CD4-positive, alpha-beta T cell treated with Interleukin-12 subunit alpha and Interleukin-12 subunit beta, for 1 hour (primary cell): ENCODE data around the gene SHISA4.
"Not testable (repeated sequence)": the region's sequence is repeated elsewhere in the genome, so short reads cannot be mapped to it uniquely, and the experiment has no call there.

Source experiments
- DNase-seq: peaks from one replicate; pipeline ENCODE4 v3.0.0-alpha.2; 2020

The SHISA4 gene

DNA sequence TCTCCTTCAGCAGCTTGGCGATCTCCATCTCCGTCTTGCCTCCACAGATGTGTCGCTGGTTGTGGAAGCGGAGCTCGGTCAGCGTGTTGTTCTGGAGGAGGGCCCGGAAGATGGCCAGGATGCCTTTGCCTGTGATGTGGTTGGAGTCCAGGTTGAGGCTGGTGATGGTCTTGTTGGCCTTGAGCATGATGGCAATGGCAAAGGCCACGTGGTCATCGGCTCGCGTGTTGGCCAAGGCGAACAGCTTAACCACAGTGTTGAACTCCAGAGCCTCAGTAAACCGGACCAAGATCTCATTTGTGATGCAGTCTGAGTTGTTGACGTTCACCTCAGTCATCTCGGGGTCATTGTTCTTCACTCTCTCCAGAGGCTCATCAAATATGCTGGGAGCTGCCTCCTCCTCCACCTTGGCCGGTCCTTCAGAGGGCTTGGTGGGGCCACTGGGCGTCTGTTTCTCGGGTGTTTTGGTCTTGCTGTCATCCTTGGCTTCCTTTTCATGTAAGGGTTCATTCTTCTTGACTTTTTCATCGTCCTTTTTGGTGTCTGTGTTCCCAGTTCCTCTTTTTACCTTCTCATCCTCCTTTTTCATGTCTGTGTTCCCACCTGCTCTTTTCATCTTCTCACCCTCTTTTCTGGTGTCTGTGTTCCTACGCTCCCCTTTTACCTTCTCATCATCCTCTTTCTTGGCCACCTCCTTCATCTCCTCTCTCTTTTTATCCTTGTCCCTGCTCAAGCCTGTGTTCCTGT, 11.2 kb downstream of the SHISA4 start:
- no peak for DNase-seq

DNA sequence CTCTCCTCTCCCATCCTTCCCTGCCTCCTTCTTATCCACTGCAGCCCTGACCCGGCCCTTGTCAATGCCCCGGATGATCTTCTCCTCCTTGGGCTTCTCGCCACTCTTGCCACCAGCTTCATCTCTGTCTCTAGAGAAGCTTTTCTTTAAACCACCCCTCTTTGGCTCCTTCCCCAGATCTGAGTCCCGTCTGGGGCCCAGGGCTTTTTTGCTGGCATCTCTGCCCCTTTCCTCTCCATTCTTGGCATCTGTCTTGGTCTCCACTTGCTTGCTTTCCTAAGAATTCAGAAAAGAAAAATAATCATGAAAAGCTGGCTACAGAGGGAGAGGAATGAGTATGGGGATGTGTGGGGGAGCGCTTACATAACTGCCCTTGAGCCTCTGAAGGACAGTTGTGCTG, 11.8 kb downstream of the SHISA4 start:
- DNase-seq: no peak

DNA sequence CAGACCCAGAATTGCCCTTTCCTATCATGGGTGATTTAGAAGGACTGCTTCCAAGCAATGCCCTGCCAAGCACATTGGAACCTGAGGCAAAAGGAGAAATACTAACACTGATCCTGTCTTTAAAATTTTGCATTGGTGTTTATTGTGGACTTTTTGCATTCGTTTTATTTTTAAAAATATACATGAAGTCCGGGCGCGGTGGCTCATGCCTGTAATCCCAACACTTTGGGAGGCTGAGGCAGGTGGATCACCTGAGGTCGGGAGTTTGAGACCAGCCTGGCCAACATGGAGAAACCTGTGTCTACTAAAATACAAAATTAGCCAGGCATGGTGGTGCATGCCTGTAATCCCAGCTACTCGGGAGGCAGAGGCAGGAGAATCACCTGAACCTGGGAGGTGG, 12.3 kb downstream of the SHISA4 start:
- not testable (repeated sequence) for DNase-seq

DNA sequence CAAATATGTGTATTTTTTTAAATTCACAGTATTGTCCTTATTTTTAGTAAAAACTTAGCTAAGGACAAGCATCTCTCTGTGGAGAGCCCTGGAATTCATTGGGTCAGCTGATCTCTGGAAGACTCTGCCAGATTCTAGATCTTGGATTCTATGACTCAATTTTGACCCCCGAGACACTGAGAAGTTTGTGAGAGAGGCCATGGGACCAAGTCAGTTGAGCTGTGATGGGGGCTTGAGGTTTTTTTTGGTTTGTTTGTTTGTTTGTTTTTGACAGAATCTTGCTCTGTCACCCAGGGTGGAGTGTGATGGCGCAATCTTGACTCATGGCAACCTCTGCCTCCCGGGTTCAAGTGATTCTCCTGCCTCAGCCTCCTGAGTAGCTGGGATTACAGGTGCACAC, 13.5 kb downstream of the SHISA4 start:
- DNase-seq: no peak

DNA sequence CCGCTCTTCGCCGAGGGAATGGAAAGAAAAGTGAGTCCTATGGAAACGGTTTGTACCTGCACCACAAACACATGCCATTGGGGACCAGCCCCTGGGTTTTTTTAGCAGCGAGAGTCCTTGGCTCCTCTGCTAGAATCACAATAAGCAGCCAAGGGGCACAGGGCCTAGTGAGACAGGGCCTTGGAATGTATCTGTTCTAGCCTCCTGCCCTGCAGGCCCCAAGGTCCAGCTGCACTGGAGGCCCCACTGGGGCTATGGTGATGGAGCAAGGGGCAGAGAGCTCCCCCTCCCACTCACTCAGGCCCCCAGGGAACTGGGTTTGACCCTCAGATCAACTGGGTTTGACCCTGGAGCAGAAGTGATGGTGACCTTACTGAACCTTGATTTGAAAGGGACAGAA, 14.4 kb downstream of the SHISA4 start:
- no peak for DNase-seq

DNA sequence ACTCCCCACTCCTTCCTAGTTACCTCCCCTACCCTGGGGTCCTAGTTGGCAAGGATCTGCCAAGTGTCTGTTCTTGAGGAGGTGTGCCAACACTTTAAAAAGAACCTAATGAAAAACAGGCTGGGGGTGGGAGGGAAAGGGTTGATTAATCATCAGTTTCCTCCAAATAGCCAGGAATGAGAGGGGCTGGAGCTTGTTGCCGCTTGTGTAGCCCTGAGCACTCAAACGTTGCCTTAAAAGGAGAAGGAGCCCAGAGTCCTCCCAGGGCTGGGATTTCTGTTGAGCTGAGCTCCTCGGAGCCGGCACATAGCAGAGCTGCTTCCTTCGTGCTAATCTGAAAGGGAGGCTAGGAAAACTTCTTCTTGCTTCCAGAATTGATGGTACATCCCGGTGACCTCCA, 15.9 kb downstream of the SHISA4 start:
- no peak for DNase-seq

DNA sequence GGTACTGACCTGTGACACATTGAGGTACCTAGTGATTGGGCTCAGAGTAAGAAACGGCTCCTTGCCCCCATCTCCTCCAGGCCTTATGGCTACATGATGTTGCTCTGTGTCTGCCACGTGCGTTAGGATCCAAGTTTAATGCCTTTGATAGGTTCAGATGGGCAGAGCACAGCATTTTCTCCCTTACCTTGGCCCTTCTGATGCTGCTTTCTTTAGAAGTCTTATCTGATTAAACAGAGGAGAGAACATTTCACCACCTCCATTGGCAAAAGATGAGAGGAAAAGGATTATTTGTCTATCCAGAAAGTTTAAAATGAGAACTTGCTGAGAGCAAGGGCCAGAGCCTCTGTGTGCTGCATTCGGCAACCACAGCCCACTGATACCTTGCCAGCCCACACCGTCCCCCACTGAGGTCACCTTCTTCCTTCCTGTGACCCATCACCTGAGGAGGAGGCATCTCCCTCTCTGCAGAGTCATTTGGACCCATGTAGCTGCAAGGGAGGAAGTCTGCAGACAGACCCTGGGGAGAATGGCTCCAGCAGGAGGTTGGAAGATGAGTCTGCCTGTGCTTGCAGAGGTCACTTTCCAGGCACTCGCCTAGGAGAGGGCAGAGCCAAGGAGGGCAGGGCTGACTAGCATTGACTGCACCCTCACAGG, 16.7 kb downstream of the SHISA4 start:
- DNase-seq: no peak

DNA sequence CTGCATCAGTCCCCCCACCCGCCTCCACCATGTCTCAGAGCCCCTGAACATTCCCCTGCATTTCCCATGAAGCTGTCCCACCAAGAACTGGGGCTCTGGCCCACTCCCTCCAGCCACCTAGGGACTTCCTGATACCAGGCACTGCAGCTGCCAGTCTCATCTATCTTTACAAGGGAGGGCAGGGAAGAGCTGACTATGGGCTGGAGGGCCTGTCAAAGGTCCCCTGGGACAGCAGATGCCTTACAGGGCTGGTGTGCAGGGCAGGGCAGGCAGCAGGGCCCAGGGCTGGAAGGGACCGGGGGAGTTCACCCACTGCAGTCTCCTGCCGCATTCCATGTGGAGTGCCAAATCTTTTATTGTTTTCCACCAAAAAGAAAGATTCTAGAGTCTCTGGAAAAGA, 17.6 kb downstream of the SHISA4 start:
- DNase-seq: no peak

DNA sequence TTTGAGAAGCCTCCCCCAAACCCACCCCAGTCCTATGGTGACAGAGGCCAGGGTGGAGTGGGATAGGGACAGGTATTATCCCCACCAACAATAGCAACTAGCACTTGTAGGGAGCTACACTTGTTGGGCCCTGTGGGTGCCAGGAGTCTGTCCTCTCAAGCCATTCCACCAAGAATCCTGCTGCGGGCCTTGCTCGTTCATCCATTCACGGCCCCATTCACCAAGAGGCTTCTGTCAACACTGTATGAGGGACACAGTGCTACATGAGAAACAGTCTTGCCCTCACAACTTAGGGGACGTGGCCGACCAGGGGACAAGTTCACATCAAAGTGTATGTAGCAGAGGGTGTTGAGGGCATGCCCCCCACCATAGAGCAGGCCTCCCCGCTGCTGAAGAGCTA, 18.9 kb downstream of the SHISA4 start:
- no peak for DNase-seq

DNA sequence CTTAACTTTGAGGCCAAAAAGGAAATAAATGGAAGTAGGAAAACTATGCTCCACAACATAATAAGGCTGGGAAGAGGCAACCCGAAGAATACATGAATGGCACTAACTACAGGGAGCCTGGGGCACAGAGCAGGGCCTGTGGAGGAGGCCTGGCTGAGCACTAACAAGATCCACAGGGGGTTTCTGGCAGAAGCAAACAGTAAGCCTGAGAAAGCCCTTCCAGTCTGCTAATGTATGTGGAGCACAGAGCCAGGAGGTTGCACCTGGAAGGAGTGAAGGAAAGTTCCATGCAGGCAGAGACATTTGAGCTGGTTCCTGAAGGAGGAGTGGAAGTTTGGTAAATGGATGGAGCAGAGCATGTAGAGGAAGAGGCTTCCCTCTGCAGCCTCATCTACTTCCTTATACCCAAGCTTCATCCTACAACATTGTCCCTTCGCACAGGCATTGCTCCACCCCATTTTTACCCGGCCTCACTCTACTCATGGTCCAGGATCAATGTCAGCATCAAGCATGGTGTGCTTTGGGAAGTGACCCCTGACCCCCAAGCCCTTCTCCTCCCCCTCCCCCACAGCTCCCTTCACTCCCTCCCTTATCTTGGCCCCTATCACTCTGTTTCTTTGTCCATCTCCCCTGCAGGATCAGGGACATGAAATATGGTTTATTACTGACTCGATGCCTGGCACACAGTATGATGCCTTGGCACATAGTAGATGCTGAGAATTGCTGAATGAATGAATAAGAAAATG, 23.3 kb downstream of the SHISA4 start:
- no peak for DNase-seq

DNA sequence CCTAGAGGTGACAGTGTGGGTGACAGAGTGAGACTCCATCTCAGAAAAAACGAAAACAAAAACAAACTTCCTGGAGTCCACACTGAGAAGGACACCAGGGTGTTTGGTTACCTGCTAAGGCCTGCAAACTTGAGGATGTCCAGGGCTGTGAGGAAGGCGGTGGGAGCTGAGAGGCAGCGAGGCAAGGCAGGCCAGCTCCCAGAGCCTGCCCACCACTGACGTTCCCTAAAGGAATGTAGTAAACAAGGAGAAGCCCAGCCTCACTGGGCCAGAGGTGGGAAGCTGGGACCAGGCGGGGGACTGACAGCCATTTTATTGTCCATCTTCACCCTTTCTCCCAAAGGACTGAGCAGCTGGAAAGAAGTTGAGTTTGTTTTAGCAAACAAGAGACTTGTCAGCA, 24.1 kb downstream of the SHISA4 start:
- DNase-seq: no peak

DNA sequence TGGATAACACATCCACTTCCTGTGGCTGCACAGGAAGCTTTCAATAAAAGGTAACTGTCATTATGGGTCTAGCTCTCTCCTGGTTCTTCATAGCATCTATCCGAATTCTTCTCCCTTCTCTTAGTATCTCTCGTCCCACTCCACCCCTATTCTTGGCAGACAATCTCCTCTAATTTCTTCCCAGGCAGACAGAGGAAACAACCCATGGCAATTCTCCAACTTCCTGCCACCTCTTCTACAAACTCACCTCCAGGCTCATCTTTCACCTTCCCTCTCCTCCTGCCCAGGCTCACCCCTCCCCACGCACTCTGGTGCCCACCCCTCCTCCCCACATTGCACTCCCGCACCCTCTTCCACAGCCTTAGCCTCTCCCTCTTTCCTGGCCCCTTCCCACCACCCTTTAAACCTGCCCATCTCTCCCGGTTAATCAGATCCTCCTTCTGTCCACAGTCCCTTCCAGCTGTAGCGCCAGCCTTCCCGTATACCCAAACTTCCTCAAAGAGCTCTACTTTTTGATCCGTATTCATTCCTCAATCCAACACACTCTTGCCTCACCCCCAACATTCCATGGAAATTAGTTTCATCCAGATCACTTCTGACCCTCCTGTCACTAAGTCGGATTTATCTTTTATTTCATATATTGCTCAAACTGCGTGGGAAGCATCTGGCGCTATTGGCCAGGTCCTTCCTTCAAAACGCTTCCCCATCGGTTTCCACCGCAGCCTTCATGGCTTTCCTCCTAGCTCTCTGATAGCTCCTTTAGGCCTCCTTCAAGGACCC, 25.9 kb downstream of the SHISA4 start:
- no peak for DNase-seq

DNA sequence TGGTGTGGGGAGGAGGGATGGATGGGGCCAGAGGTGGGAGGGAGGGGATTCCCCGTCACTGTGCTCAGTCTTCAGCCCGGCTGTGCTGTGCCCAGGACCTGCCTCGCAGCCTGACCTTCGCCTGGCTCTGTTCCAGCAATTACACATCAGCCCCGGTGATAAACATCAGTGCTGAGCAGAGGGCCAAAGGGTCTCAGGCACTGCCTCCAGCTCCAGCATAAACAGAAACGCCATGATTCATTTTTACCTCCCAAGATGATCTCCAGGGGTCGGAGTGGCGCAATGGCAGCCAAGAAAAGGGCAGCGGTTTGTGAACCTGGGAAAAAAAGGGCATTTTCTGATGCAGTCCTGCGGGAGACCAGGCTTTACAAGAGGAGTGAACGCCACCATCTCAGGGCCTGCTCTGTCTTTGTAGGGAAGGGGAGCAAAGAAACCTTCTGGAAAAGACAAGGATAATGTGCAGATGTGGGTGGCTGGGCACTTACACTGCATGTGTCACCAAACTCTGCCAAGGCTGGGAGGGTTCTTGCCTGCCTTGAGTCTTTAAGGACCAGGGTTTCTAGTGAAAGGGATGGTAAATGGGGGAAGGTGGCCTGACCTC, 28.1 kb downstream of the SHISA4 start:
- no peak for DNase-seq

DNA sequence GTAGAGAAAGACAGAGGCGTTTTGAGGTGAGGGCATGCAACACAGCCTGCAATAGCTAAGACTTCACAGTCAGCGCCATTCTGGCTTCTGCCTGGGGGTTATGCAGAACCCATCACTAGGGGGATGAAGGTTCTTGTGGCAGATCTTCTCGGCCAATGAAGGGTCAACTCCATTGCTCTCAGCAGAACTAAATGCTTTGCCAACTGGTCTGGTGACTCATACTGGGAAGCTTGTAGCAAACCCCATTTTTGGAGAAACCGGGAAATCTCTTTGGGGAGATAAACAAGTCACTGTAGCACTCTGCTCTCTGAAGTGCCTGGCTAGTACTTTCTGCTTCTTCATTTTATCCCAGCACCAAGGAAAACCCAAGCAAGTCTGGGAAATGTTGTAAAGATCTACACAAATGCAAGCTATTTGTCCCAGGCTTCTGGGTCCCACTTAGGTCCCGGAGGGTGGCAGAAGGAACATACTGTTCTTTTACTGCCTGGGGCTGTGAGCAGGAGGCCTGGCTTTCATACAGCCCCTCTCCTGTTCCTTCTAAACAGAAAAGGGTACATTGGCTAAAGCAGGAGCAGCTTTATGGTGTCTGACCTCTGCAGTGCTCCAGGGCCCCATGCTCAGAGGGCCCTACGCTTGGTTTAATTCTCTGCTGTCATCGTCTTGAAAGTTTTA, 28.8 kb downstream of the SHISA4 start:
- DNase-seq: no peak

DNA sequence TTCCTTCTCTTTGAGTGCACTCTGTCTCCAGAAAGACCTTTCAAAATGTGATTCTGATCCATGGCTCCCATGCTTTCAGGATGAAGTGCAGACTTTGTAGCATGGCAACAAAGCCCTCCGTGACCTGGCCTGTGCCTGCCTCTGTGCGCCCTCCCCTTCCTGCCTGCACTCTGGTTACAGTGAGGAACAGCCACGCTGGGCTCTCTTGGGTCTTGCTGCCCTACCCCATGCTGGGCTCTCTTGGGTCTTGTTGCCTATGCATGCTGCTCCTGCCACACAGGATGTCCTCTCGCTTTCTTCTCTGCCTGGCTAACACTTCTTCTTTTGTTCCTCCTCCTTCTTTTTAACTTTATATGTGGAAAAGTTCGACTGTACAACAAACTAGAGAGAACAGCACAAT, 29.6 kb downstream of the SHISA4 start:
- DNase-seq: no peak

DNA sequence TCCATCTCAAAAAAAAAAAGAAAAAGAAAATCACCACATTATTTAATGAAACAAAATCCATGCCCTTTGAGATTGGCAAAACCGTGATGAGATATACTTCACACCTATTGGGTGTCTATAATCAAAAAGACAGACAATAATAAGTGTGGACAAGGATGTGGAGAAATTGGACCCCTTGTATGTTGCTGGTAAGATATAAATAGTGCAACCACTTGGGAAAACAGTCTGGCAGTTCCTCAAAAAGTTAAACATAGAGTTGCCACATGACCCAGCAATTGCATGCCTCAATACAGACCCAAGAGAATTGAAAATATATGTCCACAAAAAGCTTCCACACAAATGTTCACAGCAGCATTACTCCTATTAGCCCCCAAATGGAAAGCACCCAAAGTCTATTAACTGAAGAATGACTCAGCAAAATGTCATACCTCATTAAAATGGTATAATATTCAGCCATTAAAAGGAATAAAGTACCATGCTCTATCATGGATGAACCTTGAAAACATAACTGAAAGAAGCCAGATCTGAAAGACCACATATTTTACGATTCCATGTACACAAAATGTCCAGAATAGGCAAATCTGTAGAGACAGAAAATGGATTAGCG, 33.4 kb downstream of the SHISA4 start:
- no peak for DNase-seq

DNA sequence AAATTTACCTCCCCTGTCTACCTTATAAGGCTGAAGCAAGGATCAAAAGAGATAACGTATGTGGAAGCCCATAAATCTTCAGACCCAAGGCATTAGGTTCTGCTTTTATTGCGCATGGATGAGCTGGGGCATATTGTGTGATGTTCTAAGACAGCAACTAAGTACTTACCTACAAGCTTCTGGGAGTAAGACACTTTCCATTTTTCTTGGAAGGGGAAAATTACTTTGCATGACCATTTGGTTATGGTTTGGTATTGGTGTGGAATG, 36.5 kb downstream of the SHISA4 start:
- DNase-seq: no peak

DNA sequence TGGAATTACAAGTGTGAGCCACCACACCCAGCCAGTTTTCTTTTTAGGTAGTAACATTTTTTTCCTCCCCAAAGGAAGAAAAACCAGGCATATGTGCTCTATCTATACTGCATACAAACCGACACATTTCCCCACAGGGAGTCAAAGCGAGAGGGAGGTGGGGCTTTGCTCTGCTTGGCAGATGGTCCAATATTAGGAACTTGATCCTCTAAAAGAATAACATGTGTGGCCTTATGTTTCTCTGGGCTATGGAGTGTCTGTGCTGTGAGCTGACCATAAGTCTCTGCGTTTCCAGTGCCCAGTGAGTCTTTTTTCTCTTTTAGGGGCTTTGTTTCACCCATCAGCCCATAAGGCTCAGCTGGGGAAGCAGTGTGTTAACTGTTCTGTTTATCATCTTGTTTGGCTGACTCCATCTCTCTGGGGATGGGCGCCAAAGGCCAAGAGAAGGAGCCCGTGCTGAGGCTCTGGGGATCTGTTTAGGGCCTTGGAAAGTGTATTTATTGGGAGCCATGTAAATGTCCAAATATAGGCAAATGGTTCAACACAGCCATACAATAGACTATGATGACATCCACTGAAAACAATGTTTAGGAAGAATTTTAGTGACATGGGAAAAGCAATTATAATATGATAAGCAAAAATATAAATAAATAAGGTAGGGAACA, 37.4 kb downstream of the SHISA4 start:
- DNase-seq: no peak

DNA sequence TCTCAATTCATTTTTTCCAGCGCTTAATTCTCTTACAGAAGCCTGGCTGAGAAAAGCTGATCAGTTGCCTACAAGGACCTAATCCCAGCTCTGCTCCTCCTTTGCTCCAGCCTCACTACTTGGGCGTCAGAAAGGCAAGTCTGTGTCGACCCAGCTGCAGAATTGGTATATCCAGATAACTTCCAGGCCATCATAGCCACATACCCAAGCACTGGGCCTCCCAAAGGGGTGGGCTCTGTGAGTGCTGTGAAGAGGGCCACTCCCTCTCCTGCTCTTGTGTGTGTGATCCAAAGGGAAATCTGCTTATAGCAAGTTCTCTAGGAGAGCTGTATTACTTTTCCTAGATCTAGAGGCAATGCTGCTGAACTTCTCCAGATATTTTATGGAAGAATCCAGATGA, 39.6 kb downstream of the SHISA4 start:
- no peak for DNase-seq

DNA sequence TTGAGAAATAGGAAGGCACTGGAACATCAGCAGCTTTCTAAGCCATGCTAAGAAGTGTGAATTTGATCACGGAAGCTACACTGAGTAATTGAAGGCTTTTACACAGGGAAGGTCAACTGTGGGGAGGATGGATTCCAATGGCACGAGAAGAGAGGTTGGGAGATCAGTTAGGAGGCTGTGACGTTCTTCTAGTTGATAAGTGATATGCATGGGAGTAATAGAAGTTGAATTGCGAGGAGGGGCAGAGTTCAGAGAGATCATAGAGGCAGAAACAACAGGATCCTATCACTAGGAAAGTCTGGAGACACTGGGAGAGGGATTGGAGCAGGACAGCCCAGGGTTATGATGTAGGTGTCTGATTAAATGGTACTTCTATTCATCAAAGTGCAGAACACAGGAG, 41.4 kb downstream of the SHISA4 start:
- no peak for DNase-seq

DNA sequence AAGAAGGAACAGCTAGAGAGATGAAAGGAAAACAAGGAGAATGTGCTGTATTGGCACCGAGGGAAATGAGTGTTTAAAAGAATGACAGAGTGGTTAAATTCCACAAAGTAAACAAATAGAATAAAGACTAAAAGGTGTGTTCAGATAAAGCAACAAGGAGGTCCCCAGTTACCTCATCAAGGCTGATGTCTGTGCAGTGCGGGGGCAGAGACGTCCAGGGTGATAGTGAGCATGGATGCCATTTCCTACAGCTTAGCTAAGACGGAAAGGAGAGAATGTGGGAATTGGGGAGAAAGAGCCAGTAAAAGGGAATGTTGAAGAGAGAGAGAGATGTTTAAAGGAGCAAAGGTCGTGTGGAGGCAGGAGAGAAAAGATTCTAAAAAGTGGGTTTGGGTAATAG, 42.1 kb downstream of the SHISA4 start:
- no peak for DNase-seq
